ENCODE data around the gene GABBR2.

Gene GABBR2

GRCh38 chr9:98241357-98242300 is 467.1 kb downstream of the GABBR2 start:
- no peak for DNase-seq

GRCh38 chr9:98240475-98240874 is 468.3 kb downstream of the GABBR2 start:
- no peak for DNase-seq
